Trophoblast cell (in vitro differentiated cells and primary cell): Measurements from ENCODE around the gene SPOCK1.

Experiments
- DNase-seq, 2 donors: peaks; one replicate each; pipeline ENCODE4 v3.0.0-alpha.2; 2016
- H2AFZ ChIP-seq: 2 replicates; pipeline ENCODE4 v1.6.1; 2013; ENCODE audit warnings: low read length, moderate library complexity, mild to moderate bottlenecking; ENCODE audit not compliant: insufficient read depth, poor library complexity
- H2AK5ac ChIP-seq: 2 replicates; pipeline ENCODE4 v1.6.1; 2013; ENCODE audit warnings: mild to moderate bottlenecking, low read length
- H2BK120ac ChIP-seq: 2 replicates; pipeline ENCODE4 v1.6.1; 2013; ENCODE audit warnings: low read length, mild to moderate bottlenecking, moderate library complexity; ENCODE audit not compliant: insufficient read depth, poor library complexity
- H2BK12ac ChIP-seq: 2 replicates; pipeline ENCODE4 v1.6.1; 2013; ENCODE audit warnings: mild to moderate bottlenecking, low read length, moderate library complexity
- H2BK5ac ChIP-seq: 2 replicates; pipeline ENCODE4 v1.6.1; 2013; ENCODE audit warnings: low read length, low read depth, moderate library complexity, mild to moderate bottlenecking; ENCODE audit not compliant: poor library complexity
- H3K14ac ChIP-seq: 2 replicates; pipeline ENCODE4 v1.6.1; 2013; ENCODE audit warnings: mild to moderate bottlenecking, low read length
- H3K18ac ChIP-seq: 2 replicates; pipeline ENCODE4 v1.6.1; 2013; ENCODE audit warnings: mild to moderate bottlenecking, low read length
- H3K23ac ChIP-seq: 2 replicates; pipeline ENCODE4 v1.6.1; 2013; ENCODE audit warnings: low read length
- H3K27ac ChIP-seq: 2 replicates; pipeline ENCODE4 v1.5.1; 2013; ENCODE audit warnings: low read depth, mild to moderate bottlenecking, inconsistent platforms, low read length, moderate library complexity
- H3K27me3 ChIP-seq: 2 replicates; pipeline ENCODE4 v1.6.1; 2013; ENCODE audit warnings: inconsistent platforms, mild to moderate bottlenecking, low read length, moderate library complexity; ENCODE audit not compliant: insufficient read depth
- H3K36me3 ChIP-seq, 2 experiments: 1 replicate in 1 of 2; 2 replicates in 1 of 2; pipeline ENCODE4 v1.6.1; 2013; ENCODE audit warnings: low read length in 2 of 2, mild to moderate bottlenecking in 2 of 2, moderate library complexity in 1 of 2; ENCODE audit not compliant: insufficient read depth in 2 of 2, control insufficient read depth in 1 of 2
- H3K4ac ChIP-seq: 2 replicates; pipeline ENCODE4 v1.6.1; 2013; ENCODE audit warnings: low read depth, mild to moderate bottlenecking, low read length, moderate library complexity
- H3K4me1 ChIP-seq, 2 experiments: 1 replicate in 1 of 2; 2 replicates in 1 of 2; pipeline ENCODE4 v1.6.1; 2013; ENCODE audit warnings: low read length in 2 of 2, mild to moderate bottlenecking in 2 of 2, moderate library complexity in 1 of 2; ENCODE audit not compliant: insufficient read depth in 2 of 2, control insufficient read depth in 1 of 2
- H3K4me2 ChIP-seq: 2 replicates; pipeline ENCODE4 v1.6.1; 2013; ENCODE audit warnings: inconsistent platforms, mild to moderate bottlenecking, low read length, moderate library complexity
- H3K4me3 ChIP-seq: 2 replicates; pipeline ENCODE4 v1.5.1; 2013; ENCODE audit warnings: mild to moderate bottlenecking, low read depth, low read length, inconsistent platforms
- H3K79me1 ChIP-seq: one replicate; pipeline ENCODE4 v1.6.1; 2013; ENCODE audit warnings: low read length
- H3K79me2 ChIP-seq: 2 replicates; pipeline ENCODE4 v1.6.1; 2013; ENCODE audit warnings: low read length, mild to moderate bottlenecking; ENCODE audit not compliant: control insufficient read depth, insufficient read depth, poor library complexity
- H3K9ac ChIP-seq: 2 replicates; pipeline ENCODE4 v1.6.1; 2013; ENCODE audit warnings: mild to moderate bottlenecking, low read length
- H3K9me3 ChIP-seq: 2 replicates; pipeline ENCODE4 v1.6.1; 2013; ENCODE audit warnings: low read depth, mild to moderate bottlenecking, control low read depth, inconsistent platforms, low read length; ENCODE audit not compliant: insufficient read depth
- H4K12ac ChIP-seq: 2 replicates; pipeline ENCODE4 v1.6.1; 2013; ENCODE audit warnings: low read depth, mild to moderate bottlenecking, low read length, moderate library complexity
- H4K8ac ChIP-seq: 2 replicates; pipeline ENCODE4 v1.6.1; 2013; ENCODE audit warnings: low read depth, mild to moderate bottlenecking, low read length, moderate library complexity
- H4K91ac ChIP-seq: one replicate; pipeline ENCODE4 v1.6.1; 2013; ENCODE audit warnings: low read depth, mild to moderate bottlenecking, low read length, moderate library complexity
- WGBS: extraction: QIAGEN DNeasy Blood & Tissue Kit; methylation state at CpG from one replicate; pipeline ENCODE4 v1.1.7; 2013; ENCODE audit warnings: missing lambda C conversion rate; ENCODE audit not compliant: insufficient read length, insufficient coverage; ENCODE audit errors: extremely low coverage; 5-methylcytosine and 5-hydroxymethylcytosine counted together

The SPOCK1 gene

GRCh38 chr5:137531266-137531665 is 32.1 kb upstream of the SPOCK1 start:
- H2BK5ac ChIP-seq = no peak overlapping the region
- no peak overlapping the region for H2AK5ac ChIP-seq
- no peak overlapping the region for H4K91ac ChIP-seq
- no peak overlapping the region for H3K14ac ChIP-seq
- H4K8ac ChIP-seq = no peak overlapping the region
- H3K4me3 ChIP-seq = no peak overlapping the region
- H3K23ac ChIP-seq = no peak overlapping the region
- H3K79me1 ChIP-seq = no peaks in the 10 kb centered on the region
- H3K9me3 ChIP-seq = peaks cover 5% of the 10 kb centered on the region
- no peaks in the 10 kb centered on the region for H3K79me2 ChIP-seq
- no peaks in the 10 kb centered on the region for H3K27me3 ChIP-seq
- H3K4me2 ChIP-seq = no peak overlapping the region
- H3K18ac ChIP-seq = no peak overlapping the region
- no peak overlapping the region for H2AFZ ChIP-seq
- H3K27ac ChIP-seq = no peak overlapping the region
- H3K4ac ChIP-seq = no peak overlapping the region
- H4K12ac ChIP-seq = no peak overlapping the region
- no peak overlapping the region for H3K9ac ChIP-seq
- H2BK120ac ChIP-seq = no peak overlapping the region
- H2BK12ac ChIP-seq = no peak overlapping the region
- H3K4me1 ChIP-seq = no peaks in the 10 kb centered on the region
- H3K36me3 ChIP-seq = no peaks in the 10 kb centered on the region
- DNase-seq = no peak

- Histone ChIP-seq H3K4me3 (no peak overlapping the region), H4K91ac (no peak overlapping the region), H3K23ac (no peak overlapping the region), H3K36me3 (no peaks in the 10 kb centered on the region), H2BK5ac (no peak overlapping the region), H3K9ac (no peak overlapping the region), H3K4ac (no peak overlapping the region), H2AK5ac (no peak overlapping the region), H3K18ac (no peak overlapping the region), H3K27me3 (no peaks in the 10 kb centered on the region), H3K4me2 (no peak overlapping the region), H2BK12ac (no peak overlapping the region), H3K79me1 (no peaks in the 10 kb centered on the region), H2AFZ (no peak overlapping the region), H3K27ac (no peak overlapping the region), H4K12ac (no peak overlapping the region), H3K14ac (no peak overlapping the region), H3K9me3 (peaks cover 4% of the 10 kb centered on the region), H3K4me1 (no peaks in the 10 kb centered on the region), H2BK120ac (no peak overlapping the region), H3K79me2 (no peaks in the 10 kb centered on the region), H4K8ac (no peak overlapping the region)
- no CpG with 5 or more reads among the region's 3 CpGs for WGBS
- no peak for DNase-seq
Measured at GRCh38 chr5:137521246-137521645, 22.1 kb upstream of the SPOCK1 start.

GRCh38 chr5:137516961-137517360 is 17.8 kb upstream of the SPOCK1 start:
- no peak overlapping the region for H2BK5ac ChIP-seq
- H4K12ac ChIP-seq = no peak overlapping the region
- no peak overlapping the region for H3K4ac ChIP-seq
- H4K91ac ChIP-seq = no peak overlapping the region
- no peaks in the 10 kb centered on the region for H3K36me3 ChIP-seq
- no peak overlapping the region for H3K9ac ChIP-seq
- no peak overlapping the region for H3K14ac ChIP-seq
- no peaks in the 10 kb centered on the region for H3K79me1 ChIP-seq
- no peak overlapping the region for H2BK120ac ChIP-seq
- H3K18ac ChIP-seq = no peak overlapping the region
- no peak overlapping the region for H3K23ac ChIP-seq
- H2BK12ac ChIP-seq = no peak overlapping the region
- H2AFZ ChIP-seq = no peak overlapping the region
- H3K4me3 ChIP-seq = peak overlapping the region; percentile 35
- no peak overlapping the region for H3K4me2 ChIP-seq
- peaks cover 4% of the 10 kb centered on the region for H3K9me3 ChIP-seq
- H2AK5ac ChIP-seq = no peak overlapping the region
- no peaks in the 10 kb centered on the region for H3K4me1 ChIP-seq
- no peaks in the 10 kb centered on the region for H3K79me2 ChIP-seq
- H4K8ac ChIP-seq = no peak overlapping the region
- H3K27me3 ChIP-seq = no peaks in the 10 kb centered on the region
- no peak for DNase-seq
- no peak overlapping the region for H3K27ac ChIP-seq
- no CpG with 5 or more reads among the region's 5 CpGs for WGBS

- Histone ChIP-seq H2AK5ac (no peak overlapping the region), H3K9me3 (peaks cover 4% of the 10 kb centered on the region), H2BK12ac (no peak overlapping the region), H3K14ac (no peak overlapping the region), H3K4me1 (no peaks in the 10 kb centered on the region), H3K9ac (no peak overlapping the region), H3K36me3 (no peaks in the 10 kb centered on the region), H2BK5ac (no peak overlapping the region), H3K4me2 (no peak overlapping the region), H3K18ac (no peak overlapping the region), H4K8ac (no peak overlapping the region), H3K79me1 (no peaks in the 10 kb centered on the region), H3K27me3 (no peaks in the 10 kb centered on the region), H3K27ac (no peak overlapping the region), H3K4ac (no peak overlapping the region), H4K91ac (no peak overlapping the region), H2AFZ (no peak overlapping the region), H3K23ac (no peak overlapping the region), H3K4me3 (no peak overlapping the region), H2BK120ac (no peak overlapping the region), H3K79me2 (no peaks in the 10 kb centered on the region), H4K12ac (no peak overlapping the region)
- WGBS = no CpG with 5 or more reads among the region's 7 CpGs
- DNase-seq = no peak
Measured at GRCh38 chr5:137516251-137516797, 17.2 kb upstream of the SPOCK1 start.
